PC-9 (cell line): ENCODE results near the gene BBX. TPM values are rescaled to one million over a fixed set of nuclear protein-coding genes. Genes with fewer than 3 reads are reported as not detected.

Experiments used
- BruUV-seq: library from RNA; stranded (reverse); fragments of 400-500 nt; replicated peaks from 2 replicates; lab custom pipeline; 2021; lab: Mats Ljungman, UMichigan
- CTCF ChIA-PET: fragments of 300-600 bp; sonication (Branson Sonifier 250); formaldehyde crosslinking; loops from one replicate; lab custom pipeline; 2022; ENCODE audit warnings: antibody characterized with exemption; lab: Charles Lee
- POLR2A ChIA-PET: fragments of 300-600 bp; sonication (Branson Sonifier 250); formaldehyde crosslinking; loops from one replicate; lab custom pipeline; 2022; ENCODE audit warnings: antibody characterized with exemption; ENCODE audit not compliant: unreplicated experiment; lab: Charles Lee
- DNase-seq, 2 experiments: peaks; one replicate each; pipeline versions ENCODE4 v3.0.0 to v3.0.0-alpha.2; 2015 to 2022; ENCODE audit warnings: mixed read lengths in 1 of 2
- H2AFZ ChIP-seq: fragments of 200-600 bp; sonication (generic); 2 replicates; pipeline ENCODE4 v1.8.1; 2017; ENCODE audit warnings: antibody characterized with exemption
- H3F3A ChIP-seq: fragments of 200-600 bp; sonication (generic); 2 replicates; pipeline ENCODE4 v1.8.1; 2017; ENCODE audit warnings: antibody characterized with exemption, mild to moderate bottlenecking, low read depth; ENCODE audit not compliant: insufficient read depth
- H3K27ac ChIP-seq: fragments of 200-600 bp; sonication (generic); 2 replicates; pipeline ENCODE4 v1.6.1; 2016; ENCODE audit warnings: mixed run types
- H3K27me3 ChIP-seq: fragments of 200-600 bp; sonication (generic); 2 replicates; pipeline ENCODE4 v1.6.1; 2016; ENCODE audit warnings: low read depth, mixed run types; ENCODE audit not compliant: insufficient read depth
- H3K36me3 ChIP-seq: fragments of 200-600 bp; sonication (generic); 2 replicates; pipeline ENCODE4 v1.6.1; 2016; ENCODE audit warnings: low read depth, mixed run types
- H3K4me1 ChIP-seq: fragments of 200-600 bp; sonication (generic); replicated peaks from 2 replicates; pipeline ENCODE4 v1.6.1; 2016; ENCODE audit warnings: mixed run types; ENCODE audit not compliant: insufficient read depth
- H3K4me2 ChIP-seq: fragments of 200-600 bp; sonication (generic); 2 replicates; pipeline ENCODE4 v1.6.1; 2017; ENCODE audit warnings: mixed run types
- H3K4me3 ChIP-seq: fragments of 200-600 bp; sonication (generic); 2 replicates; pipeline ENCODE4 v1.6.1; 2016; ENCODE audit warnings: mixed run types
- H3K79me2 ChIP-seq: fragments of 200-600 bp; sonication (generic); 2 replicates; pipeline ENCODE4 v1.6.1; 2017; ENCODE audit warnings: low read depth, mixed run types
- H3K9me2 ChIP-seq: fragments of 200-600 bp; sonication (generic); 2 replicates; pipeline ENCODE4 v1.8.1; 2017; ENCODE audit warnings: mild to moderate bottlenecking; ENCODE audit not compliant: insufficient read depth
- H3K9me3 ChIP-seq: fragments of 200-600 bp; sonication (generic); 2 replicates; pipeline ENCODE4 v1.8.1; 2016; ENCODE audit warnings: low read depth; ENCODE audit not compliant: insufficient read depth
- H4K20me1 ChIP-seq: fragments of 200-600 bp; sonication (generic); 2 replicates; pipeline ENCODE4 v1.8.1; 2017; ENCODE audit not compliant: insufficient read depth
- EZH2 ChIP-seq: fragments of 200-600 bp; sonication (generic); IDR thresholded peaks from 2 replicates; pipeline ENCODE4 v1.8.0; 2017; ENCODE audit warnings: antibody characterized with exemption, low read depth
- intact Hi-C: fragments of 100-400 bp; cut with micrococcal nuclease; formaldehyde crosslinking; loops from one replicate; pipeline ENCODE4 v1.10.0; 2022; ENCODE audit not compliant: unreplicated experiment
- total RNA-seq: library from RNA; stranded (reverse); gene quantifications from 2 replicates; pipeline ENCODE4 v1.2.3, GENCODE V29; 2021
- TF ChIP-seq, protein P1 (sequence below): fragments of 200-600 bp; sonication (generic); conservative IDR thresholded peaks from 2 replicates; pipeline ENCODE4 v1.6.1; 2017; ENCODE audit warnings: mixed run types, antibody characterized with exemption, mild to moderate bottlenecking, moderate library complexity

BBX gene
- total RNA-seq, 1 experiment from 2014 or later: 91.7 TPM

DNA sequence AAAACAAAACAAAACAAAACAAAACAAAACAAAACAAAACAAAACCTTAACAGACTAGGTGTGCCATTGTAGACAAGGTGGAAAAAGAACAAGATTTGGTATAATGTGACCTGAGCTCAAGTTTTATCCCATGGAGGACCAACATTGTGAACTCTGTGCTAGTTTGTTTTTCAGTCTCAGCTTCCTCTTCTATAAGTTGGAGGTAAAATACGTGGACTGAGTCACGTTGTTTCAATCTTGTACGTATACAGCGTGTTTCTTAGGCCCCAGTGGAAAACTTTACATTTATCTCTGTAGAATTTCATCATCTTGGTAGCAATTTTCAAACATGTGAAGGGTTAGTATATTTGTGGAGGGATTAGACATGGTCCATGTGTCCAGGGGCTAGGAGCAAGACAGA lies 306.4 kb downstream of the BBX start:
- Histone ChIP-seq H3K4me2 (no peak overlapping the region), H3K4me1 (no peaks in the 10 kb centered on the region), H3K27ac (no peak overlapping the region), H3K27me3 (no peaks in the 10 kb centered on the region), H3K9me3 (no peaks in the 10 kb centered on the region), H2AFZ (no peak overlapping the region), H3K4me3 (no peak overlapping the region), H3K9me2 (no peaks in the 10 kb centered on the region), H4K20me1 (no peaks in the 10 kb centered on the region), H3K79me2 (no peaks in the 10 kb centered on the region), H3F3A (no peaks in the 10 kb centered on the region), H3K36me3 (no peaks in the 10 kb centered on the region)
- TF ChIP-seq, protein P1, sequence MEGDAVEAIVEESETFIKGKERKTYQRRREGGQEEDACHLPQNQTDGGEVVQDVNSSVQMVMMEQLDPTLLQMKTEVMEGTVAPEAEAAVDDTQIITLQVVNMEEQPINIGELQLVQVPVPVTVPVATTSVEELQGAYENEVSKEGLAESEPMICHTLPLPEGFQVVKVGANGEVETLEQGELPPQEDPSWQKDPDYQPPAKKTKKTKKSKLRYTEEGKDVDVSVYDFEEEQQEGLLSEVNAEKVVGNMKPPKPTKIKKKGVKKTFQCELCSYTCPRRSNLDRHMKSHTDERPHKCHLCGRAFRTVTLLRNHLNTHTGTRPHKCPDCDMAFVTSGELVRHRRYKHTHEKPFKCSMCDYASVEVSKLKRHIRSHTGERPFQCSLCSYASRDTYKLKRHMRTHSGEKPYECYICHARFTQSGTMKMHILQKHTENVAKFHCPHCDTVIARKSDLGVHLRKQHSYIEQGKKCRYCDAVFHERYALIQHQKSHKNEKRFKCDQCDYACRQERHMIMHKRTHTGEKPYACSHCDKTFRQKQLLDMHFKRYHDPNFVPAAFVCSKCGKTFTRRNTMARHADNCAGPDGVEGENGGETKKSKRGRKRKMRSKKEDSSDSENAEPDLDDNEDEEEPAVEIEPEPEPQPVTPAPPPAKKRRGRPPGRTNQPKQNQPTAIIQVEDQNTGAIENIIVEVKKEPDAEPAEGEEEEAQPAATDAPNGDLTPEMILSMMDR: no peak
- TF ChIP-seq EZH2: no peak
- POLR2A ChIA-PET: no interaction called here
- DNase-seq: no peak
- CTCF ChIA-PET: no interaction called here
- no TSS peak for BruUV-seq
- intact Hi-C loops: no loop called here

DNA sequence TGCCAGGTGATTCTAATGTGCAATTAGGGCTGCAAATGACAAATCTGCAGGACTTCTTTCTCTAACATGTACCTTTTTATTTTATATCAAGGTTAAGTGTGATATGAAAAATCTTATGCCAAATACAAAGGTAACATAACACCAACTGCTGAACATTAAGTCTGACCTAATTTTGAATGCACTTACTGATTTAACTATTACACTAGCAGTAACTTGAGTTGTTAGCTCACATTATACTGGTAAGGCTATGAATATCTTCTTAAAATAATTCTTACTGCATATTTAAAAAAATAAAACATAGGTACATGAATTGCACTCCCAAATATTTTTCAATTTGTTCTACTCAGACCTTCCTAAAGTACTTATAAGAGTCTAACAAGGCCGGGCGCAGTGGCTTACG lies 308.8 kb downstream of the BBX start:
- H2AFZ ChIP-seq: no peak overlapping the region
- H3K4me1 ChIP-seq: no peaks in the 10 kb centered on the region
- H4K20me1 ChIP-seq: no peaks in the 10 kb centered on the region
- no peaks in the 10 kb centered on the region for H3K79me2 ChIP-seq
- no peaks in the 10 kb centered on the region for H3K9me3 ChIP-seq
- H3K4me2 ChIP-seq: no peak overlapping the region
- BruUV-seq: no TSS peak
- H3K36me3 ChIP-seq: no peaks in the 10 kb centered on the region
- intact Hi-C loops: no loop called here
- TF ChIP-seq, protein P1: no peak
- no peak for TF ChIP-seq EZH2
- CTCF ChIA-PET: interaction anchor here (0.6 kb wide), 1 partner anchor 296 kb away, joined by 13 read pairs; no protein-coding TSS in a partner anchor
- H3K9me2 ChIP-seq: no peaks in the 10 kb centered on the region
- no peaks in the 10 kb centered on the region for H3K27me3 ChIP-seq
- no peaks in the 10 kb centered on the region for H3F3A ChIP-seq
- DNase-seq: no peak
- POLR2A ChIA-PET: no interaction called here
- H3K4me3 ChIP-seq: no peak overlapping the region
- H3K27ac ChIP-seq: no peak overlapping the region

DNA sequence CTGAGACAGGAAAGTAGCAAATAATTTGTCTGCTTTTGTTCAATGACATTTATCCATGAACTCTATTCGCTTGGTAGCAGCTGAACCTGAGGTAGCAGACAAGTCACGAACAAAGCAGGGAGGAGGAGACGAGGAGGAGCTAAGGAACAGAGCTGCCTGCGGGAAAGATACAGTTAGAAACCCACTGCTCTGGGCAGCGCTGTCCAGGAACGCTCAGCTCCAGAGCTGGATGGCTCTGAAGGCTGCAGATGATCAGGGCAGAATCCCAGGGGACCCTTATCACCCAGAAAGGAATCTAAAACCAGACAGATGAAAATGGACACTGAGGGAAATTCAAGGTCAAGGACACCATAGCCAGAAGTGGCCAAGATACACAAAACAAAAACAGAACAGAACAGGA lies 310.3 kb downstream of the BBX start:
- Histone ChIP-seq H3K79me2 (no peaks in the 10 kb centered on the region), H3K36me3 (no peaks in the 10 kb centered on the region), H3F3A (no peaks in the 10 kb centered on the region), H3K4me1 (no peaks in the 10 kb centered on the region), H3K4me2 (no peak overlapping the region), H3K9me2 (no peaks in the 10 kb centered on the region), H4K20me1 (no peaks in the 10 kb centered on the region), H3K9me3 (no peaks in the 10 kb centered on the region), H3K4me3 (no peak overlapping the region), H3K27me3 (no peaks in the 10 kb centered on the region), H3K27ac (no peak overlapping the region), H2AFZ (no peak overlapping the region)
- DNase-seq: no peak
- intact Hi-C loops: no loop called here
- no TSS peak for BruUV-seq
- ChIA-PET CTCF (no interaction called here), POLR2A (no interaction called here)
- no peak for TF ChIP-seq EZH2
- TF ChIP-seq, protein P1: no peak
